Loucy (cell line): ENCODE results near the gene PGP.
A peak's percentile ranks its signal among the peaks of the same experiment; 100 is the strongest.

Source experiments
- H2AFZ ChIP-seq: fragments of 200-600 bp; sonication (generic); 2 replicates; pipeline ENCODE4 v1.6.0; 2016; ENCODE audit warnings: antibody characterized with exemption, mild to moderate bottlenecking, low read length, moderate library complexity
- H3F3A ChIP-seq: fragments of 200-600 bp; 2 replicates; pipeline ENCODE4 v1.6.0; 2016; ENCODE audit warnings: antibody characterized with exemption, low read depth, mild to moderate bottlenecking
- H3K27me3 ChIP-seq: fragments of 200-600 bp; sonication (generic); 2 replicates; pipeline ENCODE4 v1.6.1; 2014; ENCODE audit warnings: low read length, mild to moderate bottlenecking; ENCODE audit not compliant: insufficient read depth, poor library complexity, severe bottlenecking
- H3K36me3 ChIP-seq: fragments of 200-600 bp; sonication (generic); 2 replicates; pipeline ENCODE4 v1.6.1; 2016; ENCODE audit warnings: low read length; ENCODE audit not compliant: insufficient read depth
- H3K4me1 ChIP-seq: fragments of 200-600 bp; sonication (generic); 2 replicates; pipeline ENCODE4 v1.5.1; 2014; ENCODE audit warnings: low read length, mild to moderate bottlenecking; ENCODE audit not compliant: insufficient read depth, poor library complexity, severe bottlenecking
- H3K4me2 ChIP-seq: fragments of 200-600 bp; sonication (generic); 2 replicates; pipeline ENCODE4 v1.6.0; 2014; ENCODE audit warnings: antibody characterized with exemption, low read length, low read depth, mild to moderate bottlenecking; ENCODE audit not compliant: poor library complexity, severe bottlenecking
- H3K4me3 ChIP-seq: fragments of 200-600 bp; sonication (generic); 2 replicates; pipeline ENCODE4 v1.5.1; 2014; ENCODE audit warnings: low read length, mild to moderate bottlenecking, mixed read lengths; ENCODE audit not compliant: poor library complexity, severe bottlenecking
- H3K79me2 ChIP-seq: fragments of 200-600 bp; sonication (generic); 2 replicates; pipeline ENCODE4 v1.6.1; 2014; ENCODE audit warnings: low read length; ENCODE audit not compliant: insufficient read depth
- H3K9ac ChIP-seq: fragments of 200-600 bp; sonication (generic); 2 replicates; pipeline ENCODE4 v1.6.0; 2014; ENCODE audit warnings: mild to moderate bottlenecking, low read depth, low read length, moderate library complexity; ENCODE audit not compliant: poor library complexity, severe bottlenecking
- H3K9me2 ChIP-seq: fragments of 200-600 bp; sonication (generic); replicated peaks from 2 replicates; pipeline ENCODE4 v1.6.1; 2016; ENCODE audit warnings: low read depth, low read length, mixed read lengths
- H3K9me3 ChIP-seq: fragments of 200-600 bp; sonication (generic); 2 replicates; pipeline ENCODE4 v1.6.1; 2014; ENCODE audit warnings: mild to moderate bottlenecking, antibody characterized with exemption, low read length, low read depth; ENCODE audit not compliant: insufficient read depth
- H4K20me1 ChIP-seq: fragments of 200-600 bp; sonication (generic); 2 replicates; pipeline ENCODE4 v1.6.0; 2014; ENCODE audit warnings: antibody characterized with exemption, low read length, mild to moderate bottlenecking; ENCODE audit not compliant: insufficient read depth, poor library complexity, severe bottlenecking
- CTCF ChIP-seq: fragments of 200-600 bp; sonication (generic); conservative IDR thresholded peaks from 2 replicates; pipeline ENCODE4 v1.5.1; 2014; ENCODE audit warnings: mild to moderate bottlenecking, antibody characterized with exemption, low read length
- EZH2phosphoT487 ChIP-seq: fragments of 200-600 bp; IDR thresholded peaks from 2 replicates; pipeline ENCODE4 v1.6.1; 2018; ENCODE audit warnings: antibody characterized with exemption, mild to moderate bottlenecking, moderate library complexity, borderline replicate concordance

Gene PGP

GRCh38 chr16:2223942-2224486, 9.4 kb upstream of the PGP start:
- Histone ChIP-seq H2AFZ (peak overlapping the region; percentile 75; the same call in 1 of the 2 replicates), H3K4me3 (peak overlapping the region; percentile 87), H3K9ac (peak overlapping the region; percentile 90), H3K4me2 (peak overlapping the region; percentile 79), H3K79me2 (peaks cover 41% of the 10 kb centered on the region), H3K36me3 (no peaks in the 10 kb centered on the region), H3K9me2 (no peaks in the 10 kb centered on the region), H3K9me3 (no peaks in the 10 kb centered on the region), H3F3A (no peaks in the 10 kb centered on the region), H4K20me1 (peaks cover 3% of the 10 kb centered on the region), H3K4me1 (no peaks in the 10 kb centered on the region), H3K27me3 (no peaks in the 10 kb centered on the region)
- TF ChIP-seq EZH2phosphoT487 (no peak), CTCF (no peak)

GRCh38 chr16:2223221-2223941, 8.7 kb upstream of the PGP start, which contains the start of gene E4F1:
E4F1 (plus strand) TSS chr16:2223591; CDS start chr16:2223614, 23 bp downstream.
- no peaks in the 10 kb centered on the region for H3K9me3 ChIP-seq
- H3K4me1 ChIP-seq = no peaks in the 10 kb centered on the region
- no peaks in the 10 kb centered on the region for H3K36me3 ChIP-seq
- H2AFZ ChIP-seq = peak within 1 kb of the TSS; percentile 75; the same call in 1 of the 2 replicates
- peaks cover 3% of the 10 kb centered on the region for H4K20me1 ChIP-seq
- H3K27me3 ChIP-seq = no peaks in the 10 kb centered on the region
- peaks cover 41% of the 10 kb centered on the region for H3K79me2 ChIP-seq
- H3K9ac ChIP-seq = peak within 1 kb of the TSS; percentile 90
- TF ChIP-seq EZH2phosphoT487 = no peak
- no peak for TF ChIP-seq CTCF
- H3F3A ChIP-seq = no peaks in the 10 kb centered on the region
- H3K9me2 ChIP-seq = no peaks in the 10 kb centered on the region
- H3K4me2 ChIP-seq = peak within 1 kb of the TSS; percentile 79
- peak within 1 kb of the TSS; percentile 87 for H3K4me3 ChIP-seq

- no peaks in the 10 kb centered on the region for H3F3A ChIP-seq
- peaks cover 5% of the 10 kb centered on the region for H3K4me1 ChIP-seq
- H3K4me2 ChIP-seq = no peak overlapping the region
- H2AFZ ChIP-seq = no peak overlapping the region
- no peak overlapping the region for H3K4me3 ChIP-seq
- TF ChIP-seq CTCF (no peak), EZH2phosphoT487 (no peak)
- H3K27me3 ChIP-seq = no peaks in the 10 kb centered on the region
- no peaks in the 10 kb centered on the region; the same call in 1 of the 2 replicates for H3K36me3 ChIP-seq
- no peaks in the 10 kb centered on the region for H4K20me1 ChIP-seq
- no peak overlapping the region for H3K9ac ChIP-seq
- H3K79me2 ChIP-seq = peaks cover 16% of the 10 kb centered on the region
- no peaks in the 10 kb centered on the region for H3K9me3 ChIP-seq
- no peaks in the 10 kb centered on the region for H3K9me2 ChIP-seq
Measured at GRCh38 chr16:2216330-2216729, 1.7 kb upstream of the PGP start.
